ENCODE results near the gene MPPED1. TPM values are rescaled to one million over a fixed set of nuclear protein-coding genes. Genes with fewer than 3 reads are reported as not detected.

Gene MPPED1
- total RNA-seq, 1 experiment from 2014 or later = not detected

DNA sequence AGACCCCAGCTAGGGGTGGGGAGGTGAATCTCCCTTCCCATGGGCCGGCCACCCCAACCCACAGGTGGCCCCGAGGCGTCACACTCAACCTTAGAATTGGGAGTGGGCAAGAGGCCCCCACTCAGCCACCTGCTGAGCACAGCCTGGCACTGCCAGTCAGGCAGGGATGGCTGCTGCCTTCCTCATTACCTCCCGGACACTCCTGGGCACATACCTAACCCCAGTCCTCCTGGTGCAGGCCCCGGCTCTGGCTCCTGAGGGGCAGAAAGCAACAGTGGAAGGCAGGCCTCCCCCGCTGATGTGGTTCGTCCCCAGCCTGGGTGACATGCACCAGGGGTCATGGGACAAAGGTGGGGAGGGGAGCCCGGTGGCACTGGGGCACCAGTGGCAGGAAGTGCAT lies 103.6 kb downstream of the MPPED1 start:
- no peak overlapping the region for H2AFZ ChIP-seq
- H3F3A ChIP-seq (ENCODE audit: insufficient read depth, low read depth) = no peaks in the 10 kb centered on the region
- ChIA-PET CTCF (no interaction called here), POLR2A (ENCODE audit: unreplicated experiment) (no interaction called here)
- TF ChIP-seq EZH2 (IDR thresholded peaks at IDR 0.05; ENCODE audit: low read depth) = no peak
- TF ChIP-seq, protein P1, sequence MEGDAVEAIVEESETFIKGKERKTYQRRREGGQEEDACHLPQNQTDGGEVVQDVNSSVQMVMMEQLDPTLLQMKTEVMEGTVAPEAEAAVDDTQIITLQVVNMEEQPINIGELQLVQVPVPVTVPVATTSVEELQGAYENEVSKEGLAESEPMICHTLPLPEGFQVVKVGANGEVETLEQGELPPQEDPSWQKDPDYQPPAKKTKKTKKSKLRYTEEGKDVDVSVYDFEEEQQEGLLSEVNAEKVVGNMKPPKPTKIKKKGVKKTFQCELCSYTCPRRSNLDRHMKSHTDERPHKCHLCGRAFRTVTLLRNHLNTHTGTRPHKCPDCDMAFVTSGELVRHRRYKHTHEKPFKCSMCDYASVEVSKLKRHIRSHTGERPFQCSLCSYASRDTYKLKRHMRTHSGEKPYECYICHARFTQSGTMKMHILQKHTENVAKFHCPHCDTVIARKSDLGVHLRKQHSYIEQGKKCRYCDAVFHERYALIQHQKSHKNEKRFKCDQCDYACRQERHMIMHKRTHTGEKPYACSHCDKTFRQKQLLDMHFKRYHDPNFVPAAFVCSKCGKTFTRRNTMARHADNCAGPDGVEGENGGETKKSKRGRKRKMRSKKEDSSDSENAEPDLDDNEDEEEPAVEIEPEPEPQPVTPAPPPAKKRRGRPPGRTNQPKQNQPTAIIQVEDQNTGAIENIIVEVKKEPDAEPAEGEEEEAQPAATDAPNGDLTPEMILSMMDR (conservative IDR thresholded peaks at IDR 0.05) = no peak
- no peak overlapping the region for H3K4me2 ChIP-seq
- intact Hi-C loops (cut with micrococcal nuclease; ENCODE audit: unreplicated experiment) = no loop called here
- no peaks in the 10 kb centered on the region for H3K36me3 ChIP-seq (ENCODE audit: low read depth)
- H3K9me3 ChIP-seq (ENCODE audit: insufficient read depth, low read depth) = no peaks in the 10 kb centered on the region
- H3K9me2 ChIP-seq (ENCODE audit: insufficient read depth) = no peaks in the 10 kb centered on the region
- H3K27ac ChIP-seq = no peak overlapping the region
- no peak overlapping the region for H3K4me3 ChIP-seq
- H3K27me3 ChIP-seq (ENCODE audit: insufficient read depth, low read depth) = peaks cover 94% of the 10 kb centered on the region
- no peaks in the 10 kb centered on the region for H3K4me1 ChIP-seq (replicated peaks; ENCODE audit: insufficient read depth)
- BruUV-seq (replicated peaks) = no TSS peak
- no peaks in the 10 kb centered on the region for H4K20me1 ChIP-seq (ENCODE audit: insufficient read depth)
- DNase-seq = no peak
- H3K79me2 ChIP-seq (ENCODE audit: low read depth) = no peaks in the 10 kb centered on the region

DNA sequence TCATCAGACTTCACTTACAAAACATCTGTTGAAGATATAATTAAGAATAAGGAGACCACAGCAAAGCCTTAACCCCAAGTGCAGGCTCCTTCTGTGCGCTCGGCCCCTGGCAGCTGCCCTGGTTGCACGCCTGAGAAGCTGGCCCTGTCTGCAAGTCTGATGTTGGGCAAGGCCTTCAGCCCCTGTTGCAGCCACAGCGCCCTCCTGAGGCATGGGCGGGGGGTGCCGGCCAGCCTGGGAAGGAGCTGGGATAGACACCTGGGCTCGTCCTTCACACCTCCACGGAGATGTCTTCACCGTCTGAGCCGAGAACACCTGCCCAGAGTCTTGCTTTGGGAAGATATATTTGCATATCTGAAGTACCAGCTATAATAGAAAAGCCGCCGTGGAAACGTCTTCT lies 104.1 kb downstream of the MPPED1 start:
- no peak overlapping the region for H3K4me2 ChIP-seq
- peaks cover 94% of the 10 kb centered on the region for H3K27me3 ChIP-seq (ENCODE audit: insufficient read depth, low read depth)
- DNase-seq = no peak
- BruUV-seq (replicated peaks) = no TSS peak
- no peaks in the 10 kb centered on the region for H3K36me3 ChIP-seq (ENCODE audit: low read depth)
- no peaks in the 10 kb centered on the region for H3K9me3 ChIP-seq (ENCODE audit: insufficient read depth, low read depth)
- H3K4me3 ChIP-seq = no peak overlapping the region
- no peaks in the 10 kb centered on the region for H3K4me1 ChIP-seq (replicated peaks; ENCODE audit: insufficient read depth)
- H3K27ac ChIP-seq = no peak overlapping the region
- H2AFZ ChIP-seq = no peak overlapping the region
- TF ChIP-seq, protein P1 (conservative IDR thresholded peaks at IDR 0.05) = no peak
- no peak for TF ChIP-seq EZH2 (IDR thresholded peaks at IDR 0.05; ENCODE audit: low read depth)
- H4K20me1 ChIP-seq (ENCODE audit: insufficient read depth) = no peaks in the 10 kb centered on the region
- H3K79me2 ChIP-seq (ENCODE audit: low read depth) = no peaks in the 10 kb centered on the region
- no peaks in the 10 kb centered on the region for H3K9me2 ChIP-seq (ENCODE audit: insufficient read depth)
- no peaks in the 10 kb centered on the region for H3F3A ChIP-seq (ENCODE audit: insufficient read depth, low read depth)
- ChIA-PET CTCF (no interaction called here), POLR2A (ENCODE audit: unreplicated experiment) (no interaction called here)
- intact Hi-C loops (cut with micrococcal nuclease; ENCODE audit: unreplicated experiment) = no loop called here

DNA sequence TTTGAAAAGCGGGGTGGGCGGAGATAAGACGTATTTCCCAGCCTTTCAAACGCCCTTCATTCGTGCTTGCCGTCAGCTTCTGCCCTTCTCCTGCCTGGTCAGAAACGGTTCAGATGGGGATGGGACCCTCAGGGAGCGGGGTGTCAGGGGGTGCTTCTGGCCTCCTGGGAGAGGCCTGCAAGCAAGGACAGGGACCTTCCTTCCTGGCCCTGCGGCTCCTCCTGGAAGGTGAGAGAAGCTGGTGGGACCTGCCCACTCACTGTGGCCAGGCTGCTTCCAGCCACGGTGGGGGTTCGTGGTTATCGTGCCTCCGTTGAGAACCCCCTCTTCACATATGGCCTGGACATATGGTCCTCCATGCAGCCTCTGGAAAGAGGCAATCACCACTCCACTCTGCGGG lies 104.6 kb downstream of the MPPED1 start:
- H3K4me1 ChIP-seq (replicated peaks; ENCODE audit: insufficient read depth) = no peaks in the 10 kb centered on the region
- H3F3A ChIP-seq (ENCODE audit: insufficient read depth, low read depth) = no peaks in the 10 kb centered on the region
- intact Hi-C loops (cut with micrococcal nuclease; ENCODE audit: unreplicated experiment) = no loop called here
- H3K79me2 ChIP-seq (ENCODE audit: low read depth) = no peaks in the 10 kb centered on the region
- no peak for DNase-seq
- no peak overlapping the region for H3K27ac ChIP-seq
- H4K20me1 ChIP-seq (ENCODE audit: insufficient read depth) = no peaks in the 10 kb centered on the region
- peaks cover 92% of the 10 kb centered on the region for H3K27me3 ChIP-seq (ENCODE audit: insufficient read depth, low read depth)
- BruUV-seq (replicated peaks) = no TSS peak
- ChIA-PET POLR2A (ENCODE audit: unreplicated experiment) (no interaction called here), CTCF (no interaction called here)
- H3K9me3 ChIP-seq (ENCODE audit: insufficient read depth, low read depth) = no peaks in the 10 kb centered on the region
- H2AFZ ChIP-seq = no peak overlapping the region
- no peak overlapping the region for H3K4me3 ChIP-seq
- H3K4me2 ChIP-seq = no peak overlapping the region
- H3K9me2 ChIP-seq (ENCODE audit: insufficient read depth) = no peaks in the 10 kb centered on the region
- no peaks in the 10 kb centered on the region for H3K36me3 ChIP-seq (ENCODE audit: low read depth)
- TF ChIP-seq, protein P1 (conservative IDR thresholded peaks at IDR 0.05) = no peak
- TF ChIP-seq EZH2 (IDR thresholded peaks at IDR 0.05; ENCODE audit: low read depth) = no peak
